ENCODE data around the gene EHMT2. TPM values are rescaled to one million over a fixed set of nuclear protein-coding genes. Genes with fewer than 3 reads are reported as not detected.

Gene EHMT2
- total RNA-seq, 1 donor from 2014 or later, result 135 TPM

DNA sequence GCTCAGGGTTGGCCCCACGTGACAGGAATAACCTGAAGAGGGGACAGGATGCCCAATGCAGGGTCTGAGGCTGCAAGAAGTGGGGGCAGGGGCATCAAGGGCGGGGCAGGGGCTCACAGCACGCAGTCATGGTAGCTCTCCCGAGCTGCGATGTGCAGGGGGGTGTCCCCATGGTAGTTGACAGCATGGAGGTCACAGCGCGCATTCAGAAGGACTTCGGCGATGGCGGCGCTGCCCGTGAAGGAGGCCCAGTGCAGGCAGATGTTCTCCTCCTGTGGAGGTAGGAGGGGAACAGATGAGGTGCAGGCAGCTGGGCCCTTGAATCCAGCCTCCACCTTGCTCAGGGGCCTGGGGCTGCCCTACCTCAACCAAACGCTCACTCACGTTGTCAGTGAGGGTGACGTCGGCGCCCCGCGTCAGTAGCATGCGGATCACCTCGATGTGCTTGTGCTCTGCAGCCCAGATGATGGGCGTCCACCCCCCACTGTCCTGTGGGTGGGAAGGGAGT lies 12.9 kb downstream of the EHMT2 start:
- no peak overlapping the region for H3K4me3 Mint-ChIP-seq
- no peaks in the 10 kb centered on the region for H3K9me3 Mint-ChIP-seq
- no peaks in the 10 kb centered on the region for H3K4me1 Mint-ChIP-seq
- H3K27me3 Mint-ChIP-seq (ENCODE audit: low read depth), result no peaks in the 10 kb centered on the region
- DNase-seq (ENCODE audit: low spot score in 2 of 2, unreplicated experiment in 2 of 2), result no peak
- H3K27ac Mint-ChIP-seq, result no peak overlapping the region
- peaks cover 44% of the 10 kb centered on the region for H3K36me3 Mint-ChIP-seq
- no peak for TF ChIP-seq CTCF (IDR thresholded peaks at IDR 0.05; ENCODE audit: unreplicated experiment)

DNA sequence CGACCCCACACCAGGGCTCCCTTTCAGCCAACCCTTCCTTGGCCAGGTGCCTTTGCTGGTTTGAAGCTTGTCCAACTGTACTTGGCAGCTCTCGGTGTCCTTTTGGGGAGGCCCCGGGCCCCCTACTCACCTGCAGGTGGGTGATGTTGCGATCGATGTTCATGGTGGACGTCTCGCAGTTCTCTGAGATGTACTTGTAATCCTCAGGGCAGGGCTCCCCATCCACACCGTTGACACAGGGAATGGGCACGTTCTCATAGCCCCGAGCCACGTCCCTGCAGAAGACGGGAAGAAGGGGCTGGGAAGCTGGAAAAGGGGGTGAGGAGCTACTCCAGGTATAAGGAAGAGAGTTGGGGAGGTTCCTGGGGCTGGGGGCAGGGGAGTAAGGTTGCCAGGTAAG lies 13.8 kb downstream of the EHMT2 start:
- Mint-ChIP-seq H3K4me3 (no peak overlapping the region), H3K27ac (no peak overlapping the region), H3K9me3 (no peaks in the 10 kb centered on the region), H3K4me1 (no peaks in the 10 kb centered on the region), H3K27me3 (ENCODE audit: low read depth) (no peaks in the 10 kb centered on the region), H3K36me3 (peaks cover 42% of the 10 kb centered on the region)
- no peak for TF ChIP-seq CTCF (IDR thresholded peaks at IDR 0.05; ENCODE audit: unreplicated experiment)
- DNase-seq (ENCODE audit: low spot score in 2 of 2, unreplicated experiment in 2 of 2), result no peak

DNA sequence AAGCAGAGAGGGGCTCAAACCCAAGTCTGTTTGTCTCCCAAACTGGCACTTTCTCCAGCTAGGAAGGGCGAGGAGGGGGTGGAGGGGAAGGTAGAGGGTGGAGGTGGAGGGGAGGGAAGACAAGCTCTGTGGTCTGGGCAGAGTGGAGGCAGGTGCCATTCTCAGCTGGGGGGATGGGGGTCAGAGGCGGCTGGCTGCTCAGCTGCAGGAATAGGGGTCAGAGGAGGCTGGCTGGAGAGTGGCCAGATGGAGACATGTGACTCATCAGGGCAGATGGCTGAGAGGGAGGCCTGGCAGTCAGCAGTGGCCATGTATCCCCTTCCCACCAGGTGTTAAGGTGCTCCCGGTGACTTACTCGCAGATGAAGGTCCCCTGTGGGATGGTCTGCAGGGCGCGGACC lies 15.2 kb downstream of the EHMT2 start:
- Mint-ChIP-seq H3K27ac (no peak overlapping the region), H3K4me1 (no peaks in the 10 kb centered on the region), H3K36me3 (peaks cover 42% of the 10 kb centered on the region), H3K9me3 (no peaks in the 10 kb centered on the region), H3K4me3 (no peak overlapping the region), H3K27me3 (ENCODE audit: low read depth) (no peaks in the 10 kb centered on the region)
- TF ChIP-seq CTCF (IDR thresholded peaks at IDR 0.05; ENCODE audit: unreplicated experiment), result no peak
- DNase-seq (ENCODE audit: low spot score in 2 of 2, unreplicated experiment in 2 of 2), result no peak

GRCh38 chr6:31881136-31881859 lies 16.2 kb downstream of the EHMT2 start:
- no peak overlapping the region for H3K27ac Mint-ChIP-seq
- H3K4me1 Mint-ChIP-seq, result no peaks in the 10 kb centered on the region
- no peaks in the 10 kb centered on the region for H3K27me3 Mint-ChIP-seq (ENCODE audit: low read depth)
- H3K36me3 Mint-ChIP-seq, result peaks cover 42% of the 10 kb centered on the region
- no peak for TF ChIP-seq CTCF (IDR thresholded peaks at IDR 0.05; ENCODE audit: unreplicated experiment)
- no peaks in the 10 kb centered on the region for H3K9me3 Mint-ChIP-seq
- no peak for DNase-seq (ENCODE audit: low spot score in 2 of 2, unreplicated experiment in 2 of 2)
- H3K4me3 Mint-ChIP-seq, result no peak overlapping the region

DNA sequence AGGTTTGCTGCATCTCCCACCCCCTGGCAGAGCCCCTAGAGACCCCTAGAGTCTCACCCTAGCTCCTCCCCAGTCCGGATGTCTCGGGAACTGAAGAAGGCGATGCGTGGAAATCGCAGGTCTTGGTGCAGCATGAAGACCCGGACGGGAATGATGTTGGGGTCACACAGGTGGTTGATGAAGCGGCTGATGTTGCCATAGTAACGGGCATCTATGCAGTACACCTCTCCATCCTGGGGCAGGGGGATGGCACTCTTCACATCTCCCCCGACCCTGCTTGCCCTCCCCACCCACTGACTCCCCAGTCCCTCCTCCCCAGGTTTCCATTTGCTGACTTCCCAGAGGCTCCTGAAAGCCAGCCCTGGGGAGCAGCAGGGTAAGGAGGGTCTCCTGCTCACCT lies 16.9 kb downstream of the EHMT2 start:
- Mint-ChIP-seq H3K4me1 (no peaks in the 10 kb centered on the region), H3K9me3 (no peaks in the 10 kb centered on the region), H3K27me3 (ENCODE audit: low read depth) (no peaks in the 10 kb centered on the region), H3K27ac (no peak overlapping the region), H3K4me3 (no peak overlapping the region), H3K36me3 (peaks cover 37% of the 10 kb centered on the region)
- DNase-seq (ENCODE audit: low spot score in 2 of 2, unreplicated experiment in 2 of 2), result no peak
- TF ChIP-seq CTCF (IDR thresholded peaks at IDR 0.05; ENCODE audit: unreplicated experiment), result no peak
